Endothelial cell (in vitro differentiated cells): ENCODE data around the gene NAGS. TPM values are rescaled to one million over a fixed set of nuclear protein-coding genes. Genes with fewer than 3 reads are reported as not detected.
A peak's percentile ranks its signal among the peaks of the same experiment; 100 is the strongest.
"Not testable (repeated sequence)": the region's sequence is repeated elsewhere in the genome, so short reads cannot be mapped to it uniquely, and the experiment has no call there.

ENCODE experiments used
- DNase-seq: peaks from one replicate; pipeline ENCODE4 v3.0.0; 2021; ENCODE audit warnings: low spot score
- H3K27ac Mint-ChIP-seq: one replicate; pipeline ENCODE4 v1.8.0; 2021; ENCODE audit warnings: mixed read lengths, inconsistent platforms; ENCODE audit not compliant: unreplicated experiment
- H3K27me3 Mint-ChIP-seq: one replicate; pipeline ENCODE4 v1.8.0; 2021; ENCODE audit warnings: mild to moderate bottlenecking, moderate library complexity, mixed read lengths, inconsistent platforms; ENCODE audit not compliant: unreplicated experiment
- H3K36me3 Mint-ChIP-seq: one replicate; pipeline ENCODE4 v1.8.0; 2021; ENCODE audit warnings: mild to moderate bottlenecking, low read depth, mixed read lengths, inconsistent platforms; ENCODE audit not compliant: unreplicated experiment
- H3K4me1 Mint-ChIP-seq: one replicate; pipeline ENCODE4 v1.8.0; 2021; ENCODE audit warnings: mild to moderate bottlenecking, mixed read lengths, inconsistent platforms; ENCODE audit not compliant: unreplicated experiment
- H3K4me3 Mint-ChIP-seq: one replicate; pipeline ENCODE4 v1.8.0; 2021; ENCODE audit warnings: mild to moderate bottlenecking, mixed read lengths, inconsistent platforms; ENCODE audit not compliant: unreplicated experiment
- H3K9me3 Mint-ChIP-seq: one replicate; pipeline ENCODE4 v1.8.0; 2021; ENCODE audit warnings: mixed read lengths, inconsistent platforms; ENCODE audit not compliant: unreplicated experiment
- CTCF ChIP-seq: fragments of 200-600 bp; sonication (generic); IDR thresholded peaks from one replicate; pipeline ENCODE4 v1.5.0; 2021; ENCODE audit warnings: antibody characterized with exemption; ENCODE audit not compliant: unreplicated experiment
- total RNA-seq: library from RNA; stranded (reverse); fragmentation: NEBNext Ultra II Directional; extraction: Animal tissue kit (Norgen Biotek cat#: 25700); gene quantifications from one replicate; pipeline ENCODE4 v1.2.1, GENCODE V29; 2021; ENCODE audit not compliant: unreplicated experiment

NAGS gene
- total RNA-seq, 1 donor from 2014 or later = 1.2 TPM

GRCh38 chr17:44012391-44012790, 8.0 kb downstream of the NAGS start:
- Mint-ChIP-seq H3K27ac (no peak overlapping the region), H3K4me1 (peaks cover 19% of the 10 kb centered on the region), H3K36me3 (peaks cover 5% of the 10 kb centered on the region), H3K4me3 (no peak overlapping the region), H3K27me3 (peaks cover 7% of the 10 kb centered on the region), H3K9me3 (no peaks in the 10 kb centered on the region)
- DNase-seq = no peak
- TF ChIP-seq CTCF = no peak

- Mint-ChIP-seq H3K9me3 (no peaks in the 10 kb centered on the region), H3K27ac (no peak overlapping the region), H3K4me3 (no peak overlapping the region), H3K27me3 (peaks cover 7% of the 10 kb centered on the region), H3K4me1 (peaks cover 16% of the 10 kb centered on the region), H3K36me3 (peaks cover 5% of the 10 kb centered on the region)
- no peak for TF ChIP-seq CTCF
- DNase-seq = no peak
Measured at GRCh38 chr17:44012874-44013273, 8.5 kb downstream of the NAGS start.

GRCh38 chr17:44014133-44014436, 9.7 kb downstream of the NAGS start:
- TF ChIP-seq CTCF = no peak
- peaks cover 7% of the 10 kb centered on the region for H3K27me3 Mint-ChIP-seq
- H3K4me3 Mint-ChIP-seq = peak overlapping the region; percentile 99
- no peak for DNase-seq
- H3K9me3 Mint-ChIP-seq = no peaks in the 10 kb centered on the region
- H3K27ac Mint-ChIP-seq = peak overlapping the region; percentile 78
- peaks cover 11% of the 10 kb centered on the region for H3K4me1 Mint-ChIP-seq
- H3K36me3 Mint-ChIP-seq = peaks cover 6% of the 10 kb centered on the region

GRCh38 chr17:44014437-44015172, 10.2 kb downstream of the NAGS start, which contains the start of gene TMEM101:
TMEM101 (minus strand) TSS chr17:44014963; CDS start chr17:44014952, 11 bp downstream.
- DNase-seq = peak; percentile 70
- Mint-ChIP-seq H3K4me1 (peaks cover 11% of the 10 kb centered on the region), H3K27me3 (peaks cover 7% of the 10 kb centered on the region), H3K36me3 (peaks cover 6% of the 10 kb centered on the region), H3K4me3 (peak within 1 kb of the TSS; percentile 99), H3K27ac (peak within 1 kb of the TSS; percentile 94), H3K9me3 (no peaks in the 10 kb centered on the region)
- no peak for TF ChIP-seq CTCF

- H3K27ac Mint-ChIP-seq, H3K36me3 Mint-ChIP-seq, DNase-seq, H3K27me3 Mint-ChIP-seq, H3K4me3 Mint-ChIP-seq, H3K9me3 Mint-ChIP-seq: not testable (repeated sequence)
- H3K4me1 Mint-ChIP-seq = peaks cover 25% of the 10 kb centered on the region
Measured at GRCh38 chr17:44021227-44021626, 16.8 kb downstream of the NAGS start.
